ENCODE results near the gene UBE2G2.

DNA sequence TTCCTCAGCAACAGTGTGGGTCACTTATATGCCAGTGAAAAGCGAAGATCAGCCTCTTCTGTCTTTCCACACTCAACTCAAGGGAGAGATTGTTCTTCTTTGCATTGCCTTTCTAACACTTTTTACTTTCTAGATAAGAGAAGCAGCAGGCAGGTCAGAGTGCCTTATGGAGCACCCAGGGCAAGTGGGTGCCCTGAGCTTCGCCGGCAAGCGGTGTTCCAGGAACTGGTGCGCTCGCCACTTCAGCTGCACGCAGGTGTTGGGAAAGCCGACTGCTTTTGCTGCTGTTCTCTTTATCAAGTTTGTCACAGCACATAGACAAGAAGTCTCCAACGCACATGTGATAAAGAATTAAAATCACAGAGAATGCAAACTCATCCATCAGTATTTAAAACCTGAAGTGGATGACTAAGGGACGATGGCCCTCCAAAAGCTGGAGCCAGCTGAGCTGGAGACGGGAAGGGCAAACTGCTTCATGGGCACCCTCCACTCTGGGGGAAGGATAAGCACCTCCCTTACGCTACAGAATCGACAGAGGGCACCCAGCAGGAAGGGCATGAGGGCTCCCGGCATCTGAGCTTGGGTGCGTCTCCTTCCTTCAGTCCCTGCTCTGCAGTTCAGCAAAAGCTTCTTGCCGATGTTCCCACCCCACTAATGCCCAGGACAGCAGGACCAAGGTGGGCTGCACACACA lies 20.7 kb downstream of the UBE2G2 start:
- TF ChIP-seq EZH2phosphoT487 (IDR thresholded peaks at IDR 0.05; ENCODE audit: borderline replicate concordance, low read length) = no peak
- TF ChIP-seq, protein P1, sequence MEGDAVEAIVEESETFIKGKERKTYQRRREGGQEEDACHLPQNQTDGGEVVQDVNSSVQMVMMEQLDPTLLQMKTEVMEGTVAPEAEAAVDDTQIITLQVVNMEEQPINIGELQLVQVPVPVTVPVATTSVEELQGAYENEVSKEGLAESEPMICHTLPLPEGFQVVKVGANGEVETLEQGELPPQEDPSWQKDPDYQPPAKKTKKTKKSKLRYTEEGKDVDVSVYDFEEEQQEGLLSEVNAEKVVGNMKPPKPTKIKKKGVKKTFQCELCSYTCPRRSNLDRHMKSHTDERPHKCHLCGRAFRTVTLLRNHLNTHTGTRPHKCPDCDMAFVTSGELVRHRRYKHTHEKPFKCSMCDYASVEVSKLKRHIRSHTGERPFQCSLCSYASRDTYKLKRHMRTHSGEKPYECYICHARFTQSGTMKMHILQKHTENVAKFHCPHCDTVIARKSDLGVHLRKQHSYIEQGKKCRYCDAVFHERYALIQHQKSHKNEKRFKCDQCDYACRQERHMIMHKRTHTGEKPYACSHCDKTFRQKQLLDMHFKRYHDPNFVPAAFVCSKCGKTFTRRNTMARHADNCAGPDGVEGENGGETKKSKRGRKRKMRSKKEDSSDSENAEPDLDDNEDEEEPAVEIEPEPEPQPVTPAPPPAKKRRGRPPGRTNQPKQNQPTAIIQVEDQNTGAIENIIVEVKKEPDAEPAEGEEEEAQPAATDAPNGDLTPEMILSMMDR (conservative IDR thresholded peaks at IDR 0.05; ENCODE audit: low read depth, low read length) = no peak
- TF ChIP-seq EZH2 (IDR thresholded peaks at IDR 0.05; ENCODE audit: low read length, unreplicated experiment) = no peak
